H1 (cell line): ENCODE data around the gene ATG4C.

ENCODE experiments used
- CEBPB ChIP-seq: IDR thresholded peaks from 2 replicates; pipeline ENCODE4 v1.6.1; 2012; ENCODE audit warnings: low read depth, low read length
- MAFK ChIP-seq: IDR thresholded peaks from 2 replicates; pipeline ENCODE4 v1.6.1; 2012; ENCODE audit warnings: low read depth, mild to moderate bottlenecking, improper control_type of control experiment, low read length
- POLR2A ChIP-seq, 2 experiments: IDR thresholded peaks; 1 replicate in 1 of 2; 2 replicates in 1 of 2; pipeline ENCODE4 v1.6.1; 2011; ENCODE audit warnings: low read depth in 2 of 2, low read length in 2 of 2, mild to moderate bottlenecking in 2 of 2; ENCODE audit errors: control extremely low read depth in 1 of 2
- POLR2AphosphoS5 ChIP-seq: IDR thresholded peaks from 2 replicates; pipeline ENCODE4 v1.6.1; 2011; ENCODE audit warnings: low read depth, low read length

DNA sequence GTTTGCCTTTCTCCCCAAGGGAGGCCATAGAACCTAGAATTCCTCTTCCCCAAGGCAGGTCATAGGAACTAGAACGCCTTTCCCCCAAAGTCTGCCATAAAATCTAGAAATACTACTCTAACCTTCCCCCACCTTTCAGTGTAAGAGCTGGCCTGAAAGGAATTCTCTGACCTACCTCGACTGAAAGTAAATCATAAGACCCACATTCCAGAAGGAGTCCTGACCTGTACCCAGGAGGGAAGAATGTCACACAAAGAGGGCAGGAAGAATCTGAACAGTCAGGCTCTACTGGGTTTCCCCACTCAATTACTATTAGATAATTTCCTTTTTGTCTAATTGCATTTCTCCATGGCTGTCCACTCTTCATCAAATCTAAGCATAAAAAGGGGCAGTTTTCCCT is 5.7 kb upstream of the ATG4C start:
- no peak for TF ChIP-seq POLR2A (IDR thresholded peaks at IDR 0.05; ENCODE audit: control extremely low read depth in 1 of 2, low read depth in 2 of 2, low read length in 2 of 2)
- no peak for TF ChIP-seq CEBPB
- TF ChIP-seq MAFK, result no peak
- no peak for TF ChIP-seq POLR2AphosphoS5
